ENCODE measurements around the gene TMEM87A. TPM values are rescaled to one million over a fixed set of nuclear protein-coding genes. Genes with fewer than 3 reads are reported as not detected.

Gene TMEM87A
- total and polyA plus RNA-seq, 5 donors = 13.6 to 33.6 (median 22.5) TPM

DNA sequence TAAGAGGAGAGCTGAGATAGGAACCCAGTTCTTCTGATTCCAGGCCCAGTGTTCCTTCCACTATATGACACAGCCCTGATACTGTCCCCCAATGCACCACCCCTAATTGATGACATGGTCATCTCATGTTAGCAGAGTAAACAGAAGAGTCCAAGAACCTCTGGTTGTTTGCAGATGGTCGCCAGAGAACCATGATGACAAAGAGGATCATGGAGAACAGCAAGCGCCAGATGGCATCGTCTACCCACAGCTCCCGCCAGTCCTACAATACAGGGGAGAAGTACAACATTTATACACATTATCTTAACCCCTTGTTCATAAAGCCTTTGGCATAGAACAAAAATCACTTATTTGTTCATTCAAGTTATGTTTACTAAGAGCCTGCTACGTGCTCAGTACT is 46.6 kb downstream of the TMEM87A start:
- WGBS = 94% methylated on average over 5 of the region's 5 CpGs
- no peaks in the 10 kb centered on the region for H3K27me3 ChIP-seq (ENCODE audit: control insufficient read depth, insufficient read depth)
- no peaks in the 10 kb centered on the region for H3K9me3 ChIP-seq (ENCODE audit: control insufficient read depth, low read length)
- H3K27ac ChIP-seq (ENCODE audit: low read length) = no peak overlapping the region
- ATAC-seq (no peak), DNase-seq (no peak)
- no peak overlapping the region for H3K4me3 ChIP-seq (ENCODE audit: low read length)
- intact Hi-C loops (cut with DNase I) = no loop called here
- no peaks in the 10 kb centered on the region for H3K4me1 ChIP-seq (ENCODE audit: control insufficient read depth, insufficient read depth, low read length)

DNA sequence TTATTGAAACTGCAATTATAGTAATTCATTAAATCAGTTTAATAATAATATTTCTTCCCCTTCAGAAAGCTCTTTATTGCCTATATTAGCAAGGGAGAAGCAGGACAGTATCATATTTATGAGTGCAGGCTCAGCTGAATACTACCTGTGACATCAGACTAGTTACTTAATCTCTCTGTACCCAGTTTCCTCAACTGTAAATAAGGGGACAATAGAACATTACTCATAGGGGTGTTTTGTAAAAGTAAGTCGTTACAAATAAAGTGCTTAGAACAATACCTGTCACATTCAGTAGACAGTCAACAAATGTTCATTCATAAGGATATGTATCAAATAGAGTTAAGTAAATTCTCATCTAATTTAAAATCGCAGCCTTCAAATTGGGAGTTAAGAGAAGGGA is 53.0 kb downstream of the TMEM87A start:
- H3K27ac ChIP-seq (ENCODE audit: low read length) = no peak overlapping the region
- no peaks in the 10 kb centered on the region for H3K9me3 ChIP-seq (ENCODE audit: control insufficient read depth, low read length)
- H3K4me3 ChIP-seq (ENCODE audit: low read length) = no peak overlapping the region
- intact Hi-C loops (cut with DNase I) = no loop called here
- no peaks in the 10 kb centered on the region for H3K4me1 ChIP-seq (ENCODE audit: control insufficient read depth, insufficient read depth, low read length)
- ATAC-seq = no peak
- H3K27me3 ChIP-seq (ENCODE audit: control insufficient read depth, insufficient read depth) = no peaks in the 10 kb centered on the region
- DNase-seq = no peak
- WGBS = 49% methylated on average over 2 of the region's 2 CpGs

DNA sequence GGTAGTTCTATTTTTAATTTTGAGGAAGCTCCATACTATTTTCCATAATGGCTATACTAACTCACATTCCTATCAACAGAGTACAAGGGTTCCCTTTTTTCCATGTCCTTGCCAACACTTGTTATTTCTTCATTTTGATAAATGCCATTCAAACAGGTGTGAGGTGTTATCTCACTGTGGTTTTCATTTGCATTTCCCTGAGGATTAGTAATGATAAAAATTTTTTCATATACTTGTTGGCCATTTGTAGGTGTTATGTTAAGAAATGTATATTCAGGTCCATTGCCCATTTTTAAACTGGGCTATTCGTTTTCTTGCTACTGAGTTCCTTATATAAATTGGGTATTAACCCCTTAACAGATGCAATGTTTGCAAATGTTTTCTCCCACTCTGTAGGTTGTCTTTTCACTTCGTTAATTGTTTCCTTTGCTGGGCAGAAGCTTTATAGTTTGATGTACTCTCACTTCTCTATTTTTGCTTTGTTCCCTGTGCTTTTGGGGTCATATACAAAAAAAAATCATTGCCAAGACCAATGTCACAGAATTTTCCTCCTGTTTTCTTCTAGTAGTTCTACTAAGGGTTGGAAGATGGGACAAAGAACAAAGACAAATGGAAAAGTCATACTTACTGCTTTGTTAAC is 54.2 kb downstream of the TMEM87A start:
- Histone ChIP-seq H3K4me1 (ENCODE audit: control insufficient read depth, insufficient read depth, low read length) (no peaks in the 10 kb centered on the region), H3K27me3 (ENCODE audit: control insufficient read depth, insufficient read depth) (no peaks in the 10 kb centered on the region), H3K9me3 (ENCODE audit: control insufficient read depth, low read length) (no peaks in the 10 kb centered on the region), H3K27ac (ENCODE audit: low read length) (no peak overlapping the region), H3K4me3 (ENCODE audit: low read length) (no peak overlapping the region)
- DNase-seq (no peak), ATAC-seq (no peak)
- intact Hi-C loops (cut with DNase I) = no loop called here
- WGBS = 27% methylated on average over 2 of the region's 2 CpGs

DNA sequence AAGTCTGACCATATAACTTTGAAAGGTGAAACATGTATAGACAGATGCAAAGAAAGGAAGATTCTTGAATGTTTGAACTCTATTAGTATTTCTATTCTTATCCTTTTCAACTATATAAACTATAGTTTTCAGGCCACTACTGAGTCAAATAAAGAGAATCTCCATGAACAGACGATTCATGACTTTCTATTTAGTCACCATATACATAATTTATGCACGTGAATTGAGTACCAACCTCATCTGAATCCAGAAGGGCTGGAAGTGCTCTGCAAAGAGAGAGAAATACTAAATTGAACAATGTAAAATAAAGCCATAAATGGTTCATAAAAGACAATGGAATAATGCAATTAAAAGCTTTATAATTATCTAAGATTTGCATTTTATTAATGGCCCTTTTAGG is 55.7 kb downstream of the TMEM87A start:
- Histone ChIP-seq H3K27ac (ENCODE audit: low read length) (no peak overlapping the region), H3K27me3 (ENCODE audit: control insufficient read depth, insufficient read depth) (no peaks in the 10 kb centered on the region), H3K9me3 (ENCODE audit: control insufficient read depth, low read length) (no peaks in the 10 kb centered on the region), H3K4me1 (ENCODE audit: control insufficient read depth, insufficient read depth, low read length) (no peaks in the 10 kb centered on the region), H3K4me3 (ENCODE audit: low read length) (no peak overlapping the region)
- 90% methylated on average over 2 of the region's 2 CpGs for WGBS
- intact Hi-C loops (cut with DNase I) = no loop called here
- no peak for DNase-seq
- ATAC-seq = no peak

DNA sequence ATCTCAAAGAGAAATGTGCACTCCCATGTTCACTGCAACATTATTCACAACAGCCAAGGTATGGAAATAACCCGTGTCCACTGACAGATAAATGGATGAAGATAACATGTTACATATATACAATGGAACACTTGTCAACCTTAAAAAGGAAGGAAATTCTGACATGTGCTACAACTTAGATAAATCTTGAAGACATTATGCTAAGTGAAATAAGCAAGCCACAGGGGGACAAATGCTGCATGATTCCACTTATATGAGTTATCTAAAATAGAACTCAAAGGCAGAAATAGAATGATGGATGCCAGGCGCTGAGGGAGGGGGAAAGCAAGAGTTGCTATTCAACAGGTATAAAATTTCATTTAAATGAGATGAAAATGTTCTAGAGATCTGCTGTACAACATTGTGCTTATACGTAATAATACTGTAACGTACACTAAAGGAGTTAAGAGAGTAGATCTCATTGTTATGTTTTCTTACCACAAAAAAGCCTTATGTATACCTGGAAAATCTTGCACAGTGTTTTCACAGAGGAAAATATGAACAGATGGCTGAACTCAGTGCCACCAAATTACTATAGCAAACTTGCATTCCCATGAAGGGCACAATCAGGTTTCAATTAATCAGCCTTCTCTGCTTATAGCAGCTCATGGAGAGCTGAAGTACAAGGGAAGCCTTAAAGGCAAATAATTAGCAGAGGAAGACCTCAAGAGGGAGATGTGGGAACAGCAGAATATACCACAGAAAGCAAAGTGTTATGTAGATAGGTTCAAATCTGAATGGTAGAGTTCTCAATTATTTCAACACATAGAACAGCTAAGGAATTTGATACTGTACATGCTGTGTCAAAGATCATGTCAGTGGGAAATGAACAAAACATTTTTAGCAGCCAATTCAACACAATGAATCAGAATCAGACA is 57.1 kb downstream of the TMEM87A start:
- H3K9me3 ChIP-seq (ENCODE audit: control insufficient read depth, low read length) = no peaks in the 10 kb centered on the region
- ATAC-seq (no peak), DNase-seq (no peak)
- no peak overlapping the region for H3K4me3 ChIP-seq (ENCODE audit: low read length)
- intact Hi-C loops (cut with DNase I) = no loop called here
- H3K27me3 ChIP-seq (ENCODE audit: control insufficient read depth, insufficient read depth) = no peaks in the 10 kb centered on the region
- WGBS = 75% methylated on average over 4 of the region's 4 CpGs
- no peaks in the 10 kb centered on the region for H3K4me1 ChIP-seq (ENCODE audit: control insufficient read depth, insufficient read depth, low read length)
- no peak overlapping the region for H3K27ac ChIP-seq (ENCODE audit: low read length)

DNA sequence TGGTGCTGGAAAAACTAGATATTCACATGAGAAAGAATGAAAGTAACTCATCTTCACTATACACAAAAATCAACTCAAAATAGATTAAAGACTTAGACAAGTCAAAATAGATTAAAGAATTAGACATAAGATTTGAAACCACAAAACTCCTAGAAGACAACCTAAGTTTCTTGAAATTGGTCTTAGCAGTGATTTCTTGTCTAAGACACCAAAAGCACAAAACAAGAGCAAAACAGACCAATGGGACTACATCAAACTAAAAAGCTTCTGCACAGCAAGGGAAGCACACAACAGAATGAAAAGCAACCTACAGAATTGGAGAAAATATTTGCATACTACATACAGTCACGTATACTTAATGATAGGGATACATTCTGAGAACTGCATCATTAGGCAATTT is 58.6 kb downstream of the TMEM87A start:
- H3K4me3 ChIP-seq (ENCODE audit: low read length) = no peak overlapping the region
- intact Hi-C loops (cut with DNase I) = no loop called here
- H3K27me3 ChIP-seq (ENCODE audit: control insufficient read depth, insufficient read depth) = no peaks in the 10 kb centered on the region
- ATAC-seq (no peak), DNase-seq (no peak)
- H3K27ac ChIP-seq (ENCODE audit: low read length) = no peak overlapping the region
- 92% methylated on average over 1 of the region's 1 CpG for WGBS
- H3K4me1 ChIP-seq (ENCODE audit: control insufficient read depth, insufficient read depth, low read length) = no peaks in the 10 kb centered on the region
- no peaks in the 10 kb centered on the region for H3K9me3 ChIP-seq (ENCODE audit: control insufficient read depth, low read length)

DNA sequence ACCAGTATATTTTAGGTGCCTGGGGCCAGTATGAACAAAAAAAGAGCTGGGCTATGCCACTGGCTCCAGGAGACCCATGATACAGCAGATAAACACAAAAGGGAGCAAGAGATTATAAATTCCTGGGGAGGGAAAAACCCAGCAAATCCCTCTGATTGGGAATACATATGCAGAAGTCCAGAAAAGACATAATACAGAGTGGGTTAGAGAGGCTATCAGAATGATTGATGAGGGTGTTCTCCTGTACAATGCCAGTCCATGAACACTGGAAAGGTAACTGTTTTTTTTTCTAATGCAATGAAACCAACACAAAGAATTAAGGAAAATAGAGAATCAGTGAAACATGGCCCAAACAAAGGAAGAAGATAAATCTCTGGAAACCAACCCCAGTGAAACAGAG is 59.7 kb downstream of the TMEM87A start:
- H3K27me3 ChIP-seq (ENCODE audit: control insufficient read depth, insufficient read depth) = no peaks in the 10 kb centered on the region
- DNase-seq (no peak), ATAC-seq (no peak)
- no peak overlapping the region for H3K27ac ChIP-seq (ENCODE audit: low read length)
- H3K4me3 ChIP-seq (ENCODE audit: low read length) = no peak overlapping the region
- H3K4me1 ChIP-seq (ENCODE audit: control insufficient read depth, insufficient read depth, low read length) = peaks cover 2% of the 10 kb centered on the region
- no peaks in the 10 kb centered on the region for H3K9me3 ChIP-seq (ENCODE audit: control insufficient read depth, low read length)
- intact Hi-C loops (cut with DNase I) = no loop called here

DNA sequence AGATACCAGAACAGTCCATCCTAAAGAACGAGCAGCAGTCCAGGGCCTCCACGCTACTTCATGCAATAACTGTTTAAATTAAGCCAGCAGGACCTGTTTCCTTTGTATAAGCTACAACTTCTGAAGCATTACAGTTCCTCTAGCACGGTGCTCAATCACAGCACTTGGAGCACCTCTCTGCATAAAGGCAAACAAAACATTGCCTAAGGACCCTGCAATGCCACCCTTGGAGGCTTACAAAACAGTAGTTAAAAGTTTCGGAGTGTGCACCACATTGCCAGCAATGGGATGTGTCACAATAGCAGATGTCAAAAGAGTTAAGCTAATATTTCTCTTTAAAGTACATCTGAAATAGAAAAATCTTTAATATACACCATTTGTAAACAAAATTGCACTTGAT is 62.5 kb downstream of the TMEM87A start:
- Histone ChIP-seq H3K27me3 (ENCODE audit: control insufficient read depth, insufficient read depth) (no peaks in the 10 kb centered on the region), H3K9me3 (ENCODE audit: control insufficient read depth, low read length) (no peaks in the 10 kb centered on the region), H3K4me1 (ENCODE audit: control insufficient read depth, insufficient read depth, low read length) (peaks cover 8% of the 10 kb centered on the region), H3K27ac (ENCODE audit: low read length) (no peak overlapping the region), H3K4me3 (ENCODE audit: low read length) (no peak overlapping the region)
- DNase-seq = no peak
- WGBS = 88% methylated on average over 4 of the region's 4 CpGs
- intact Hi-C loops (cut with DNase I) = no loop called here
- ATAC-seq = no peak

DNA sequence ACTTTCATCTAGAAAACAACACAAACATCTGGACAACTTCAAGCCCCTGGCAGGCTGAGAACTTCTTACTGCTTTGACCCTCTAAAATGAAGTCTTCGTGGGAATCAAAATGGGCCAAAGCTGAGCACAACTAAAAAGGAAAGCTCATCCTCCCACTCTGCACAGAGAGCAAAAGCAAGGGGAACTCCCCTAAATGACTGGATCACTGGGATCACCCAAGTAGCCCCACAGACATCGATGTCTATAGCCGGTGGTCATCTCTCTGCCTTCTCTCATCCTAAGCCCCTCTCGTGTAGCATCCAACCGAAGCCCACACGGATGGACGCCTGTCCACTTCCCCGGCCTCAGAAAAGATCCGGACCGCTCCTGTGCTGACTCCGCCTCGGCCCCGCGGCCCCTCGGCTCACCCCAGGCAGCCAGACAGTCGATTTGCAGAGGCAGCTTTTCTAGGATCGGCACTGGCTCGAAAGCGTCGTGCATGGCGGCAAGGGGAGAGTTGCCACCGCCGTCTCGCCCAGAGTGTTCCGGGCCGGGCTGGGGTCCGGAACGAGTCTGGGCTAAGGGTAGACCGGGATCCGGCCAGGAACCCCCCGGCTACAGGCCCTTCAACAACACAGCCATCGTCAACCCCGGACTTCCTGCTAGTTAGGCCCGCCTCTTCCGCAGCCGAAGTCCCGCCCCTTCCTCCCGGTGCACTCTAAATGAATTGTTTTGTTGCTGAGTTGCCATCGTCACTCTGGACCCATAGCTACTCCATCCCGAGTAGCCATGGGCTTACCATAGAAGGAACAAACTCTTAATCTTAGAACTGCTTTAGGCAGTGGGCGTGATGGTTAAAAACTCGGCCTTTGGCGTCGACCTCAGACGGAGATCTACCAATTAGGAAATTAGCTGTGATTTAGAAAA is 65.3 kb downstream of the TMEM87A start, which contains the start of gene VPS39:
VPS39 (minus strand) TSS at position 631 of the 906 bp plus-strand sequence; CDS start at position 480, 151 bp downstream.
- DNase-seq (peak; percentile 86 to 95 (median 94)), ATAC-seq (peak; percentile 98 to 99)
- H3K27me3 ChIP-seq (ENCODE audit: control insufficient read depth, insufficient read depth) = no peaks in the 10 kb centered on the region
- WGBS = 2% methylated on average over 45 of the region's 45 CpGs
- H3K4me1 ChIP-seq (ENCODE audit: control insufficient read depth, insufficient read depth, low read length) = peaks cover 8% of the 10 kb centered on the region
- H3K9me3 ChIP-seq (ENCODE audit: control insufficient read depth, low read length) = no peaks in the 10 kb centered on the region
- peak within 1 kb of the TSS; percentile 71 for H3K27ac ChIP-seq (ENCODE audit: low read length)
- peak within 1 kb of the TSS; percentile 86 for H3K4me3 ChIP-seq (ENCODE audit: low read length)
- intact Hi-C loops (cut with DNase I) = no loop called here

DNA sequence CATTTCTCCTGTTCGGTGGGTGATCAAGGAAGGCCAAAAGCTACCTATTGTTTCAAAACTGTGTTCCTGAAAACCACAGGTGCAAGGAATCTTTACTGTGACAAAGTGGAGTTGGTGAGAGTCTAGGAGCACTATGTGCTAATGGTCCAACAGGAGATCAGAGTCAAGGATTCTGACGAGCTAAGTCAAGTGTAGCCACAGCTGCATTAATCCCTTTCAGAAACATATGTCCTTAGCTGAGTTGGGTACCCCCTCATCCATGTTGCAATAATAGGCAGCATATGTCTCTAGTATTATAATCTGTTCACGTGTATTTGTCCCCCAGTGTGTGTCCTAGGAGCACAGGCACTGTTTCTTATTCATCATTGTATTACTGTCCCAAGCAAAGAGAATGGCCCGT is 66.8 kb downstream of the TMEM87A start:
- Histone ChIP-seq H3K27me3 (ENCODE audit: control insufficient read depth, insufficient read depth) (no peaks in the 10 kb centered on the region), H3K4me3 (ENCODE audit: low read length) (peak overlapping the region; percentile 86), H3K9me3 (ENCODE audit: control insufficient read depth, low read length) (no peaks in the 10 kb centered on the region), H3K27ac (ENCODE audit: low read length) (no peak overlapping the region), H3K4me1 (ENCODE audit: control insufficient read depth, insufficient read depth, low read length) (peaks cover 8% of the 10 kb centered on the region)
- DNase-seq (no peak), ATAC-seq (no peak)
- intact Hi-C loops (cut with DNase I) = no loop called here
- WGBS = 74% methylated on average over 4 of the region's 4 CpGs

DNA sequence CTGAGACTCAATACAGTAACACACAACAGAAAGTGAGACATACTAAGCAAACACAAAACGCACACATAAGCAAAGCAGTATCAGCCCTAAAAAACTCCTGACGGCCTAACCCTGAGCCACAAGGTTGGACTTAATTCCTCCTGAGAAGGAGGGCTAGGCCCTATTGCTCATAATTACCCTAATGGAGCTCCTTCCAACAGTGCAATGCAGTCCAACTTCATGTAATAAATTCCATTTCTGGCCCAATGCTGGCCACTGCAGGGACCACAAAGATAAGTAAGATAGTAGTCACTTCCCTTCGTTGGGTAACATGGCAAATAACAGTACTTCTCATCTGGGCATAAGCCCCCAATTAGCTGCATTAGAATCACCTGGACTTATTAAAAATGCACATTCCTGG is 69.3 kb downstream of the TMEM87A start:
- H3K9me3 ChIP-seq (ENCODE audit: control insufficient read depth, low read length) = no peaks in the 10 kb centered on the region
- ATAC-seq (no peak), DNase-seq (no peak)
- no peaks in the 10 kb centered on the region for H3K27me3 ChIP-seq (ENCODE audit: control insufficient read depth, insufficient read depth)
- H3K4me3 ChIP-seq (ENCODE audit: low read length) = no peak overlapping the region
- intact Hi-C loops (cut with DNase I) = no loop called here
- H3K27ac ChIP-seq (ENCODE audit: low read length) = no peak overlapping the region
- 88% methylated on average over 3 of the region's 3 CpGs for WGBS
- peaks cover 8% of the 10 kb centered on the region for H3K4me1 ChIP-seq (ENCODE audit: control insufficient read depth, insufficient read depth, low read length)

Data from right cardiac atrium (tissue), 5 donors.